ENCODE data around the gene KLHL2. TPM values are rescaled to one million over a fixed set of nuclear protein-coding genes. Genes with fewer than 3 reads are reported as not detected.

Gene KLHL2
- total and polyA plus RNA-seq, 2 of the 13 experiments (the other 11 are each of a cell fraction or from before 2014, with no cell fraction given) = 9.2 to 17.6 TPM

GRCh38 chr4:165369522-165369921 lies 162.2 kb downstream of the KLHL2 start (continued):
- TF ChIP-seq ZBTB39 (CRISPR knock-in tag; IDR thresholded peaks at IDR 0.05) (peak; percentile 92), NFE2 (CRISPR knock-in tag; IDR thresholded peaks at IDR 0.05) (no peak), ZNF484 (CRISPR knock-in tag; IDR thresholded peaks at IDR 0.05; ENCODE audit: borderline replicate concordance, low read depth) (no peak), MBNL3 (CRISPR knock-in tag; conservative IDR thresholded peaks at IDR 0.05) (no peak), ZNF263 (CRISPR knock-in tag; IDR thresholded peaks at IDR 0.05) (no peak), KDM4B (CRISPR knock-in tag; IDR thresholded peaks at IDR 0.05) (peak; percentile 54; the same call in 1 of the 2 replicates), ZFP62 (CRISPR knock-in tag; IDR thresholded peaks at IDR 0.05) (no peak), POLR2A (IDR thresholded peaks at IDR 0.05; ENCODE audit: insufficient read depth in 1 of 2, low read depth in 2 of 2, low read length in 2 of 2) (no peak), MTA3 (CRISPR knock-in tag; IDR thresholded peaks at IDR 0.05) (no peak), ZNF3 (CRISPR knock-in tag; IDR thresholded peaks at IDR 0.05) (no peak), ZNF30 (CRISPR knock-in tag; IDR thresholded peaks at IDR 0.05) (no peak), NFYC (CRISPR knock-in tag; IDR thresholded peaks at IDR 0.05) (no peak), SNAPC4 (CRISPR knock-in tag; IDR thresholded peaks at IDR 0.05) (no peak)
- TF ChIP-seq, protein P1, sequence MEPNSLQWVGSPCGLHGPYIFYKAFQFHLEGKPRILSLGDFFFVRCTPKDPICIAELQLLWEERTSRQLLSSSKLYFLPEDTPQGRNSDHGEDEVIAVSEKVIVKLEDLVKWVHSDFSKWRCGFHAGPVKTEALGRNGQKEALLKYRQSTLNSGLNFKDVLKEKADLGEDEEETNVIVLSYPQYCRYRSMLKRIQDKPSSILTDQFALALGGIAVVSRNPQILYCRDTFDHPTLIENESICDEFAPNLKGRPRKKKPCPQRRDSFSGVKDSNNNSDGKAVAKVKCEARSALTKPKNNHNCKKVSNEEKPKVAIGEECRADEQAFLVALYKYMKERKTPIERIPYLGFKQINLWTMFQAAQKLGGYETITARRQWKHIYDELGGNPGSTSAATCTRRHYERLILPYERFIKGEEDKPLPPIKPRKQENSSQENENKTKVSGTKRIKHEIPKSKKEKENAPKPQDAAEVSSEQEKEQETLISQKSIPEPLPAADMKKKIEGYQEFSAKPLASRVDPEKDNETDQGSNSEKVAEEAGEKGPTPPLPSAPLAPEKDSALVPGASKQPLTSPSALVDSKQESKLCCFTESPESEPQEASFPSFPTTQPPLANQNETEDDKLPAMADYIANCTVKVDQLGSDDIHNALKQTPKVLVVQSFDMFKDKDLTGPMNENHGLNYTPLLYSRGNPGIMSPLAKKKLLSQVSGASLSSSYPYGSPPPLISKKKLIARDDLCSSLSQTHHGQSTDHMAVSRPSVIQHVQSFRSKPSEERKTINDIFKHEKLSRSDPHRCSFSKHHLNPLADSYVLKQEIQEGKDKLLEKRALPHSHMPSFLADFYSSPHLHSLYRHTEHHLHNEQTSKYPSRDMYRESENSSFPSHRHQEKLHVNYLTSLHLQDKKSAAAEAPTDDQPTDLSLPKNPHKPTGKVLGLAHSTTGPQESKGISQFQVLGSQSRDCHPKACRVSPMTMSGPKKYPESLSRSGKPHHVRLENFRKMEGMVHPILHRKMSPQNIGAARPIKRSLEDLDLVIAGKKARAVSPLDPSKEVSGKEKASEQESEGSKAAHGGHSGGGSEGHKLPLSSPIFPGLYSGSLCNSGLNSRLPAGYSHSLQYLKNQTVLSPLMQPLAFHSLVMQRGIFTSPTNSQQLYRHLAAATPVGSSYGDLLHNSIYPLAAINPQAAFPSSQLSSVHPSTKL (CRISPR knock-in tag; IDR thresholded peaks at IDR 0.05) = peak; percentile 98
